LNCAP (cell line): Measurements from ENCODE around the gene ZNF845.

Experiments
- CTCF ChIP-seq: fragments of 450-650 bp; IDR thresholded peaks from 2 replicates; pipeline ENCODE4 v1.5.1; 2017; ENCODE audit warnings: mild to moderate bottlenecking

Gene ZNF845

GRCh38 chr19:53372196-53372595 is 38.6 kb downstream of the ZNF845 start:
- no peak for TF ChIP-seq CTCF

- no peak for TF ChIP-seq CTCF
Measured at GRCh38 chr19:53374288-53374687, 40.7 kb downstream of the ZNF845 start.

- TF ChIP-seq CTCF: no peak
Measured at GRCh38 chr19:53374743-53375142, 41.2 kb downstream of the ZNF845 start.

DNA sequence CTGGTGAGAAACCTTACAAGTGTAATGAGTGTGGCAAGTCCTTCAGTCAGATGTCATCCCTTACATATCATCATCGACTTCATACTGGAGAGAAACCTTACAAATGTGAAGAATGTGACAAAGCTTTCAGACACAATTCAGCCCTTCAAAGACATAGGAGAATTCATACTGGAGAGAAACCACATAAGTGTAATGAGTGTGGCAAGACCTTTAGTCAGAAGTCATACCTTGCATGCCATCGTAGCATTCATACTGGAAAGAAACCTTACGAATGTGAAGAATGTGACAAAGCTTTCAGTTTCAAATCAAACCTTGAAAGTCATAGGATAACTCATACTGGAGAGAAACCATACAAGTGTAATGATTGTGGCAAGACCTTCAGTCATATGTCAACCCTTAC is 47.8 kb downstream of the ZNF845 start:
- TF ChIP-seq CTCF: no peak

DNA sequence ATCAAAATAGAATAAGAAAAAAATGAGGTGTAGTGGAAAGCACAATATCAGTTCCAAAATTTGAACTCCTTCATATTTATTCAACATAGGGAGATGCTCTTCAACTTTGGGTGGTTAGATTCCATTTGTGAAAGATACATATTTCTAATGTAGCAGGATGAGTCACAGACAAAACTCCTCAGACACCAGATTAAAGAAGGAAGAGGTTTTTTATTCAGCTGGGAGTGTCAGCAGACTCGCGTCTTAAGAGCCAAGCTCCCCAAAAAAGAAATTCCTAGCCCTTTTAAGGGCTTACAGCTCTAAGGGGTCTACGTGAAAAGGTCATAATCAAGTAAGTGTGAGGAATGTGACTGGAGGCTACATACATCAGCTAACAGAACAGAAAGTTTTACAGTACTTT is 54.6 kb downstream of the ZNF845 start:
- no peak for TF ChIP-seq CTCF

- TF ChIP-seq CTCF: no peak
Measured at GRCh38 chr19:53388904-53389303, 55.4 kb downstream of the ZNF845 start.

DNA sequence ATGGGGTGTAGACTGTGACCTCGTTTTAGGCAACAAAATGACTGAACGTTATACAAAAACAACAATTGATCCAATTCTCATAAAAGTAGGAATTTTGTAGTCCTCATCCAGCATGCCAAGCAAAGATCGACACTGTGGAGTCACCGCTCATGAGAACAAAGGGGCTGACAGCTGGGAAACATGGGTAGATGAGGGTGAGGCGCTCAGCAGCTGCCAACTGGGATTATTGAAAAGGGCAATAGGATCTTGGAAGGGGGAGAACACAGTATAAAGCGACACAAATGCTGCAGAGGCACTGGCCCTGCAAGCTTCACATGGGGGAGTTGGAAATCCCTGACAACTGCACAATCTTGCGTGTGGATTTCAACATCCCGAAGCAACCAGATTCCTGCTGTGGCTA is 56.0 kb downstream of the ZNF845 start:
- no peak for TF ChIP-seq CTCF

DNA sequence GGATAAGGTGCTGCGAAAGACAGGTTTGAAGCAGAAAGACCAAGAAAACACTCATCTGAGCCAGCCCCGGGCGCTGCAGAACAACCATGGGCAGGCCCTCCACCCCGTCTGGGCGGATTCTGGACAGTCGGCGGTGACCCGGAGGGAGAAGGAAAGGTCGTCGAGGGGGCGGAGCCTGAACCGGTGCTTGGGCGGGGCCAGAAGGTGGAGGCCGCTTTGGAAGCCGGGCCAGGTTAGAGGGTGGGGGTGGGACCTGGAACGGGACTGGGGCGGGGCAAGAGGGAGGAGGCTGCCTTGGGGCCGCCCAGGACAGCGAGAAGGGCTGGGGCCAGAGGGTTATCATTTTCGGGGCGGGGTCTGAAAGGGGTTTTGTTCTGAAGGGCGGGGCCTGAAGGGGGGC is 56.4 kb downstream of the ZNF845 start:
- no peak for TF ChIP-seq CTCF
